Ovary (tissue), 3 donors: Measurements from ENCODE around the gene FHAD1.

Experiments
- POLR2A ChIP-seq: fragments of 450-650 bp; IDR thresholded peaks from one replicate; pipeline ENCODE4 v1.6.1; 2017; ENCODE audit warnings: antibody characterized with exemption, mild to moderate bottlenecking, moderate library complexity
- TF ChIP-seq, protein P1 (sequence below), 3 donors: fragments of 450-650 bp in 2 of 3; fragments of 200-600 bp in 1 of 3; IDR thresholded peaks; one replicate each; pipeline versions ENCODE4 v1.5.1 to v1.8.0; 2016 to 2022; ENCODE audit warnings: antibody characterized with exemption in 3 of 3, mild to moderate bottlenecking in 1 of 3
- donor health status: DM: no; HTN: no; CAD: no.

- TF ChIP-seq, protein P1, sequence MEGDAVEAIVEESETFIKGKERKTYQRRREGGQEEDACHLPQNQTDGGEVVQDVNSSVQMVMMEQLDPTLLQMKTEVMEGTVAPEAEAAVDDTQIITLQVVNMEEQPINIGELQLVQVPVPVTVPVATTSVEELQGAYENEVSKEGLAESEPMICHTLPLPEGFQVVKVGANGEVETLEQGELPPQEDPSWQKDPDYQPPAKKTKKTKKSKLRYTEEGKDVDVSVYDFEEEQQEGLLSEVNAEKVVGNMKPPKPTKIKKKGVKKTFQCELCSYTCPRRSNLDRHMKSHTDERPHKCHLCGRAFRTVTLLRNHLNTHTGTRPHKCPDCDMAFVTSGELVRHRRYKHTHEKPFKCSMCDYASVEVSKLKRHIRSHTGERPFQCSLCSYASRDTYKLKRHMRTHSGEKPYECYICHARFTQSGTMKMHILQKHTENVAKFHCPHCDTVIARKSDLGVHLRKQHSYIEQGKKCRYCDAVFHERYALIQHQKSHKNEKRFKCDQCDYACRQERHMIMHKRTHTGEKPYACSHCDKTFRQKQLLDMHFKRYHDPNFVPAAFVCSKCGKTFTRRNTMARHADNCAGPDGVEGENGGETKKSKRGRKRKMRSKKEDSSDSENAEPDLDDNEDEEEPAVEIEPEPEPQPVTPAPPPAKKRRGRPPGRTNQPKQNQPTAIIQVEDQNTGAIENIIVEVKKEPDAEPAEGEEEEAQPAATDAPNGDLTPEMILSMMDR (IDR thresholded peaks at IDR 0.05) = no peak
- TF ChIP-seq POLR2A = no peak
Measured at GRCh38 chr1:15309687-15310086, 62.7 kb downstream of the FHAD1 start.
